HepG2 (cell line): ENCODE results near the gene UAP1L1.

ENCODE experiments used
- EP300 ChIP-seq, 3 experiments: sonication (generic) in 1 of 3; formaldehyde crosslinking in 1 of 3; IDR thresholded peaks; 2 replicates each; pipeline versions ENCODE4 v1.5.1 to v1.6.1; 2011 to 2020; ENCODE audit warnings: low read depth in 2 of 3, low read length in 2 of 3, borderline replicate concordance in 1 of 3, improper control_type of control experiment in 1 of 3, mild to moderate bottlenecking in 1 of 3, missing genetic modification reagents in 1 of 3, moderate library complexity in 1 of 3
- HMG20B ChIP-seq: conservative IDR thresholded peaks from 2 replicates; pipeline ENCODE4 v1.6.1; 2016; ENCODE audit warnings: missing genetic modification reagents, missing compliant biosample characterization
- SNAI1 ChIP-seq: sonication (generic); formaldehyde crosslinking; IDR thresholded peaks from 2 replicates; pipeline ENCODE4 v1.5.0; 2020; ENCODE audit warnings: mild to moderate bottlenecking, missing genetic modification reagents, borderline replicate concordance
- TP53 ChIP-seq: sonication (generic); formaldehyde crosslinking; conservative IDR thresholded peaks from 2 replicates; pipeline ENCODE4 v1.4.0; 2020; ENCODE audit warnings: missing genetic modification reagents
- ZNF251 ChIP-seq: sonication (generic); formaldehyde crosslinking; IDR thresholded peaks from 2 replicates; pipeline ENCODE4 v1.9.0; 2021; ENCODE audit warnings: mild to moderate bottlenecking, missing genetic modification reagents
- ZNF484 ChIP-seq: sonication (generic); formaldehyde crosslinking; IDR thresholded peaks from 2 replicates; pipeline ENCODE4 v1.5.1; 2020; ENCODE audit warnings: mild to moderate bottlenecking, low read depth, missing genetic modification reagents, borderline replicate concordance
- ZNF670 ChIP-seq: sonication (generic); formaldehyde crosslinking; IDR thresholded peaks from 2 replicates; pipeline ENCODE4 v1.8.0; 2022; ENCODE audit warnings: mild to moderate bottlenecking, missing genetic modification reagents, borderline replicate concordance
- ZNF891 ChIP-seq: sonication (generic); formaldehyde crosslinking; IDR thresholded peaks from 2 replicates; pipeline ENCODE4 v1.5.0; 2020; ENCODE audit warnings: mild to moderate bottlenecking, missing genetic modification reagents

DNA sequence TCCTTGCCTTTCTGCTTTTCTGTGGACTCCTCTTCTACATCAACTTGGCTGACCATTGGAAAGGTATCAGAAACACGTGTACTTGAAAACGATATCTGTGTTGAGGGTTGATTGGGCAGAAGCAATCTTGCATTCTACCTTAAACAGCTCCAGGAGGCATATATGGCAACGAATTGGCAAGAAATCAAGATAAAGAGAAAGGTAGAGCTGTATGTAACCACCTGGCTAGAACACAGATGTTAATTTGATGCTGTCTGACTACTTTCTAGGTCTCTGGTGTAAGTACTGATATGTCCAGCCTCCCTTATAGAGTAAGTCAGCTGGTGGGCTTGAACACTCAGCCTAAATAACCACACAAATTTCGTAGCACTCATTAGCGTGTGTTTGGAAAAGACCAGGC, 10.8 kb downstream of the UAP1L1 start:
- no peak for TF ChIP-seq ZNF484
- TF ChIP-seq ZNF891 (CRISPR knock-in tag): no peak
- TF ChIP-seq SNAI1 (CRISPR knock-in tag): no peak
- no peak for TF ChIP-seq HMG20B (CRISPR knock-in tag)
- TF ChIP-seq ZNF670 (CRISPR knock-in tag): no peak
- no peak for TF ChIP-seq TP53 (CRISPR knock-in tag)
- no peak for TF ChIP-seq EP300 (IDR thresholded peaks at IDR 0.05; ENCODE audit: low read depth in 2 of 2, low read length in 2 of 2)
- TF ChIP-seq EP300 (CRISPR knock-in tag; IDR thresholded peaks at IDR 0.05; ENCODE audit: borderline replicate concordance): no peak
- no peak for TF ChIP-seq ZNF251 (CRISPR knock-in tag)
